GM21381 (cell line): ENCODE measurements around the gene GSK3B.
"Not testable (repeated sequence)": the region's sequence is repeated elsewhere in the genome, so short reads cannot be mapped to it uniquely, and the experiment has no call there.

Experiments used
- ATAC-seq: cut with Tn5 transposase; IDR thresholded peaks from one replicate; pipeline ENCODE4 v1.9.1; 2021; ENCODE audit warnings: mild to moderate bottlenecking, moderate library complexity; ENCODE audit not compliant: unreplicated experiment

GSK3B gene

GRCh38 chr3:120057626-120058025 lies 36.6 kb downstream of the GSK3B start:
- ATAC-seq, result peak; percentile 57

GRCh38 chr3:120057029-120057428 lies 37.2 kb downstream of the GSK3B start:
- no peak for ATAC-seq

GRCh38 chr3:120053647-120054046 lies 40.6 kb downstream of the GSK3B start:
- ATAC-seq, result not testable (repeated sequence)

GRCh38 chr3:120052677-120053076 lies 41.6 kb downstream of the GSK3B start:
- peak; percentile 31 for ATAC-seq

GRCh38 chr3:120052225-120052624 lies 42.0 kb downstream of the GSK3B start:
- peak; percentile 83 for ATAC-seq

- ATAC-seq, result not testable (repeated sequence)
These were observed 42.7 kb downstream of the GSK3B start for GRCh38 chr3:120051570-120051969.

GRCh38 chr3:120049881-120050539 lies 44.2 kb downstream of the GSK3B start:
- ATAC-seq, result no peak

GRCh38 chr3:120049072-120049471 lies 45.2 kb downstream of the GSK3B start:
- no peak for ATAC-seq

- ATAC-seq, result no peak
These were observed 45.7 kb downstream of the GSK3B start for GRCh38 chr3:120048355-120049041.

- no peak for ATAC-seq
These were observed 46.6 kb downstream of the GSK3B start for GRCh38 chr3:120047686-120048085.

GRCh38 chr3:120040813-120041377 lies 53.4 kb downstream of the GSK3B start:
- ATAC-seq, result no peak

GRCh38 chr3:120039642-120040610 lies 54.3 kb downstream of the GSK3B start:
- ATAC-seq, result no peak

- no peak for ATAC-seq
These were observed 60.7 kb downstream of the GSK3B start for GRCh38 chr3:120033596-120033995.

- no peak for ATAC-seq
These were observed 62.7 kb downstream of the GSK3B start for GRCh38 chr3:120031561-120031960.

- ATAC-seq, result no peak
These were observed 64.5 kb downstream of the GSK3B start for GRCh38 chr3:120029749-120030148.

- no peak for ATAC-seq
These were observed 65.8 kb downstream of the GSK3B start for GRCh38 chr3:120028271-120029047.

- no peak for ATAC-seq
These were observed 67.0 kb downstream of the GSK3B start for GRCh38 chr3:120027226-120027625.

GRCh38 chr3:120025520-120025919 lies 68.7 kb downstream of the GSK3B start:
- ATAC-seq, result no peak

- no peak for ATAC-seq
These were observed 70.1 kb downstream of the GSK3B start for GRCh38 chr3:120024103-120024502.

GRCh38 chr3:120022729-120023128 lies 71.5 kb downstream of the GSK3B start:
- ATAC-seq, result no peak
